HepG2 (cell line): ENCODE measurements around the gene MON1A. TPM values are rescaled to one million over a fixed set of nuclear protein-coding genes. Genes with fewer than 3 reads are reported as not detected.
A peak's percentile ranks its signal among the peaks of the same experiment; 100 is the strongest.

Source experiments
- ATAC-seq: fragments of 200-7000 bp; cut with Tn5 transposase; 3 replicates; pipeline ENCODE4 v1.9.1; 2020; ENCODE audit warnings: mild to moderate bottlenecking, moderate library complexity
- BruUV-seq: library from RNA; stranded (reverse); fragments of 400-500 nt; replicated peaks from 2 replicates; lab custom pipeline; 2021; lab: Mats Ljungman, UMichigan
- CTCF ChIA-PET: fragments of 300-600 bp; formaldehyde crosslinking; extraction: SDS; loops from one replicate; lab custom pipeline; 2021; ENCODE audit warnings: low total read pairs, inconsistent platforms, low intra/inter-chr PET ratio; lab: Yijun Ruan, JAX
- POLR2A ChIA-PET: fragments of 350-600 bp; sonication (Branson Sonifier 250); formaldehyde crosslinking; loops from one replicate; lab custom pipeline; 2020; ENCODE audit warnings: antibody characterized with exemption, inconsistent platforms; lab: Yijun Ruan, JAX
- DNase-seq: peaks from one replicate; pipeline ENCODE4 v3.0.0-alpha.2; 2015; ENCODE audit warnings: low spot score
- FAIRE-seq: peaks from 3 replicates; lab custom pipeline; 2011; peaks lifted over from hg19 to GRCh38; lab: Jason Lieb, UNC
- H2AFZ ChIP-seq: one replicate; pipeline ENCODE4 v1.6.1; 2011; ENCODE audit warnings: low read length, inconsistent platforms
- H3K27ac ChIP-seq: fragments of 300-600 bp; 3 replicates; pipeline ENCODE4 v1.8.0; 2011; ENCODE audit warnings: mixed run types, mild to moderate bottlenecking, mixed read lengths, low read length, inconsistent platforms; ENCODE audit not compliant: insufficient read depth; ENCODE audit errors: extremely low read length
- H3K27me3 ChIP-seq, 2 experiments: fragments of 200-600 bp in 1 of 2; 2 replicates in 1 of 2; 3 replicates in 1 of 2; pipeline versions ENCODE4 v1.6.0 to v1.8.0; 2011; ENCODE audit warnings: low read length in 2 of 2, mild to moderate bottlenecking in 2 of 2, moderate library complexity in 2 of 2, inconsistent platforms in 1 of 2; ENCODE audit not compliant: insufficient read depth in 2 of 2, control insufficient read depth in 1 of 2
- H3K36me3 ChIP-seq, 2 experiments: fragments of 200-600 bp in 1 of 2; replicated peaks in 1 of 2; 2 replicates in 1 of 2; 3 replicates in 1 of 2; pipeline versions ENCODE4 v1.5.1 to v1.8.0; 2011; ENCODE audit warnings: low read length in 2 of 2, inconsistent platforms in 1 of 2; ENCODE audit not compliant: insufficient read depth in 2 of 2, control insufficient read depth in 1 of 2
- H3K4me1 ChIP-seq: 2 replicates; pipeline ENCODE4 v1.5.1; 2012; ENCODE audit warnings: low read length, inconsistent platforms; ENCODE audit not compliant: insufficient read depth
- H3K4me2 ChIP-seq: 2 replicates; pipeline ENCODE4 v1.6.0; 2011; ENCODE audit warnings: low read depth, low read length, inconsistent platforms
- H3K4me3 ChIP-seq, 3 experiments: fragments of 200-600 bp in 1 of 3; sonication (generic), shearing (Covaris generic) in 1 of 3; replicated peaks in 1 of 3; 2 replicates each; pipeline ENCODE4 v1.5.1; 2011 to 2016; ENCODE audit warnings: low read length in 3 of 3, inconsistent platforms in 2 of 3, low read depth in 2 of 3, mild to moderate bottlenecking in 2 of 3, control low read depth in 1 of 3, mixed read lengths in 1 of 3; ENCODE audit not compliant: insufficient read depth in 1 of 3
- H3K79me2 ChIP-seq: one replicate; pipeline ENCODE4 v1.6.1; 2011; ENCODE audit warnings: low read length, inconsistent platforms; ENCODE audit not compliant: insufficient read depth
- H3K9ac ChIP-seq: 2 replicates; pipeline ENCODE4 v1.6.0; 2011; ENCODE audit warnings: mild to moderate bottlenecking, low read depth, low read length, inconsistent platforms; ENCODE audit not compliant: insufficient read depth
- H3K9me3 ChIP-seq: 2 replicates; pipeline ENCODE4 v1.5.1; 2012; ENCODE audit warnings: mild to moderate bottlenecking, low read length
- H4K20me1 ChIP-seq: 2 replicates; pipeline ENCODE4 v1.6.0; 2011; ENCODE audit warnings: inconsistent platforms, mild to moderate bottlenecking, low read length, moderate library complexity; ENCODE audit not compliant: insufficient read depth
- CREB1 ChIP-seq, 2 experiments: fragments of 450-650 bp in 1 of 2; IDR thresholded peaks; 2 replicates each; pipeline ENCODE4 v1.6.1; 2016 to 2017; ENCODE audit warnings: control low read depth in 1 of 2, mild to moderate bottlenecking in 1 of 2, missing compliant biosample characterization in 1 of 2, missing genetic modification characterization in 1 of 2
- EEA1 ChIP-seq: sonication (generic); formaldehyde crosslinking; IDR thresholded peaks from 2 replicates; pipeline ENCODE4 v1.5.1; 2020; ENCODE audit warnings: mild to moderate bottlenecking, missing genetic modification reagents, borderline replicate concordance
- GPN1 ChIP-seq: sonication (generic); formaldehyde crosslinking; IDR thresholded peaks from 2 replicates; pipeline ENCODE4 v1.5.1; 2020; ENCODE audit warnings: missing genetic modification reagents, borderline replicate concordance
- HNF4A ChIP-seq: sonication (generic); formaldehyde crosslinking; IDR thresholded peaks from 2 replicates; pipeline ENCODE4 v1.4.0; 2020; ENCODE audit warnings: missing genetic modification reagents
- LCORL ChIP-seq, 2 experiments: fragments of 450-650 bp in 1 of 2; sonication (generic) in 1 of 2; formaldehyde crosslinking in 1 of 2; IDR thresholded peaks; 2 replicates each; pipeline versions ENCODE4 v1.5.0 to v1.6.1; 2017 to 2020; ENCODE audit warnings: antibody characterized with exemption in 1 of 2, missing genetic modification reagents in 1 of 2
- MTF1 ChIP-seq: sonication (generic); formaldehyde crosslinking; IDR thresholded peaks from 2 replicates; pipeline ENCODE4 v1.5.0; 2020; ENCODE audit warnings: missing genetic modification reagents
- NFYB ChIP-seq: sonication (generic); formaldehyde crosslinking; IDR thresholded peaks from 2 replicates; pipeline ENCODE4 v1.4.0; 2020; ENCODE audit warnings: missing genetic modification reagents
- SOX5 ChIP-seq: IDR thresholded peaks from 2 replicates; pipeline ENCODE4 v1.6.1; 2016; ENCODE audit warnings: borderline replicate concordance
- SOX6 ChIP-seq, 2 experiments: fragments of 450-650 bp in 1 of 2; sonication (generic) in 1 of 2; formaldehyde crosslinking in 1 of 2; IDR thresholded peaks; 2 replicates each; pipeline versions ENCODE4 v1.4.0 to v1.6.1; 2017 to 2020; ENCODE audit warnings: antibody characterized with exemption in 1 of 2, mild to moderate bottlenecking in 1 of 2, missing genetic modification reagents in 1 of 2
- STAG1 ChIP-seq: sonication (generic); formaldehyde crosslinking; IDR thresholded peaks from 2 replicates; pipeline ENCODE4 v1.4.0; 2020; ENCODE audit warnings: missing genetic modification reagents
- TFAP4 ChIP-seq: sonication (generic); IDR thresholded peaks from 2 replicates; pipeline ENCODE4 v1.6.1; 2016; ENCODE audit warnings: low read depth, borderline replicate concordance
- ZBTB20 ChIP-seq: sonication (generic); formaldehyde crosslinking; IDR thresholded peaks from 2 replicates; pipeline ENCODE4 v1.8.1; 2023; ENCODE audit warnings: missing genetic modification reagents, low read depth, mild to moderate bottlenecking, borderline replicate concordance
- ZBTB33 ChIP-seq: sonication (generic); formaldehyde crosslinking; IDR thresholded peaks from 2 replicates; pipeline ENCODE4 v1.4.0; 2020; ENCODE audit warnings: missing genetic modification reagents
- ZBTB38 ChIP-seq: sonication (generic); formaldehyde crosslinking; IDR thresholded peaks from 2 replicates; pipeline ENCODE4 v1.5.1; 2020; ENCODE audit warnings: mild to moderate bottlenecking, missing genetic modification reagents
- ZFP36L1 ChIP-seq: sonication (generic); formaldehyde crosslinking; IDR thresholded peaks from 2 replicates; pipeline ENCODE4 v1.8.0; 2022; ENCODE audit warnings: mild to moderate bottlenecking, missing genetic modification reagents, moderate library complexity
- ZNF296 ChIP-seq: sonication (generic); formaldehyde crosslinking; conservative IDR thresholded peaks from 2 replicates; pipeline ENCODE4 v1.5.0; 2020; ENCODE audit warnings: mild to moderate bottlenecking, missing genetic modification reagents
- ZNF75D ChIP-seq: sonication (generic); formaldehyde crosslinking; IDR thresholded peaks from 2 replicates; pipeline ENCODE4 v1.8.1; 2023; ENCODE audit warnings: missing genetic modification reagents, mild to moderate bottlenecking, borderline replicate concordance
- ZNF878 ChIP-seq: sonication (generic); formaldehyde crosslinking; IDR thresholded peaks from 2 replicates; pipeline ENCODE4 v1.8.1; 2023; ENCODE audit warnings: mild to moderate bottlenecking, missing genetic modification reagents, moderate library complexity
- WGBS: methylation state at CpG from one replicate; pipeline ENCODE4 v1.1.6; 2017; ENCODE audit warnings: low lambda C conversion rate; 5-methylcytosine and 5-hydroxymethylcytosine counted together
- in situ Hi-C: cut with HindIII; loops from 2 replicates; pipeline ENCODE4 v1.10.0; 2017; ENCODE audit warnings: low pct_unique_long_range_greater_than_20kb; ENCODE audit not compliant: extremely low pct_ligation_motif_present
- intact Hi-C: fragments of 100-400 bp; cut with micrococcal nuclease; formaldehyde crosslinking; loops from one replicate; pipeline ENCODE4 v1.10.0; 2022; ENCODE audit not compliant: unreplicated experiment
- polyA plus RNA-seq, 8 experiments: library from polyadenylated mRNA; depleted of rRNA in 3 of 8; stranded (reverse) in 7 of 8; unstranded in 1 of 8; fragments of >200 nt; fragmentation: Illumina TruSeq in 4 of 8; extraction: Trizol in 4 of 8; gene quantifications; 2 replicates each; pipeline versions ENCODE4 v1.2.1 to v1.2.3, GENCODE V29; 2011 to 2016; ENCODE audit warnings: low read depth in 4 of 8, missing spikeins in 1 of 8, mixed read lengths in 1 of 8; ENCODE audit not compliant: insufficient read depth in 1 of 8
- total RNA-seq, 5 experiments: library from RNA; depleted of rRNA; stranded (reverse); fragments of >200 nt; fragmentation: Illumina TruSeq; extraction: Trizol; gene quantifications; 2 replicates each; pipeline ENCODE4 v1.2.3, GENCODE V29; 2016; ENCODE audit warnings: low read depth in 1 of 5
- TF ChIP-seq, protein P1 (sequence below): sonication (generic); formaldehyde crosslinking; IDR thresholded peaks from 2 replicates; pipeline ENCODE4 v1.8.0; 2022; ENCODE audit warnings: mild to moderate bottlenecking, missing genetic modification reagents, moderate library complexity
- TF ChIP-seq, protein P2 (sequence below): sonication (generic); formaldehyde crosslinking; IDR thresholded peaks from 2 replicates; pipeline ENCODE4 v1.4.0; 2020; ENCODE audit warnings: mild to moderate bottlenecking, missing genetic modification reagents

Gene MON1A
- total and polyA plus RNA-seq, 2 of the 13 experiments (the other 11 are each of a cell fraction or from before 2014, with no cell fraction given): 4.6 to 9.0 TPM

DNA sequence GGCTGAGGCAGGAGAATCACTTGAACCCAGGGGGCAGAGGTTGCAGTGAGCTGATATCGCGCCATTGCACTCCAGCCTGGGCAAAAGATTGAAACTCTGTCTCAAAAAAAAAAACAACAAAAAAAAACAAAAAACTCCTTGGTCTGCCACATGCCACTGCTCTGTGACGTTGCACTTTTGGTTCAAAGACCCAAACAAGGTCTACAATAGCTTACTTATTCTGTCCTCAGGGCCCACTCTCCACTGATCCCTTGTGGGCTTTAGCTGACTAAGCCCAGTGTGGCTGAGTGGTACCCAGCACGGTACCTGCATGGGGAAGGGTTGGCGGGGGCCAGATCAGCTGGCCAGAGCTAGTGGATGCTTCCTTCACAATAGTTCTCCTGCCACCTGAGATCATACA, 1.8 kb downstream of the MON1A start:
- Histone ChIP-seq H3K27me3 (no peaks in the 10 kb centered on the region), H4K20me1 (no peaks in the 10 kb centered on the region), H2AFZ (no peak overlapping the region), H3K4me3 (peak overlapping the region in 1 of 3 experiments; percentile 83; a peak in 1 of 6 replicates), H3K4me1 (peaks cover 59% of the 10 kb centered on the region), H3K36me3 (no peaks in the 10 kb centered on the region), H3K9me3 (no peaks in the 10 kb centered on the region), H3K79me2 (no peaks in the 10 kb centered on the region), H3K9ac (no peak overlapping the region), H3K4me2 (peak overlapping the region; percentile 85), H3K27ac (peak overlapping the region; percentile 30)
- CTCF ChIA-PET: no interaction called here
- 57% methylated on average over 5 of the region's 5 CpGs for WGBS
- POLR2A ChIA-PET: interaction anchor here (3.0 kb wide), 1 partner anchor 12 kb away, joined by 93 read pairs; the partner anchor contains the start of gene RBM6
- ATAC-seq (peak; percentile 7; the same call in 1 of the 3 replicates), FAIRE-seq (peak; percentile 4), DNase-seq (peak; percentile 47)
- in situ Hi-C loops: no loop called here
- BruUV-seq: no TSS peak
- intact Hi-C loops: no loop called here
- TF ChIP-seq, protein P1, sequence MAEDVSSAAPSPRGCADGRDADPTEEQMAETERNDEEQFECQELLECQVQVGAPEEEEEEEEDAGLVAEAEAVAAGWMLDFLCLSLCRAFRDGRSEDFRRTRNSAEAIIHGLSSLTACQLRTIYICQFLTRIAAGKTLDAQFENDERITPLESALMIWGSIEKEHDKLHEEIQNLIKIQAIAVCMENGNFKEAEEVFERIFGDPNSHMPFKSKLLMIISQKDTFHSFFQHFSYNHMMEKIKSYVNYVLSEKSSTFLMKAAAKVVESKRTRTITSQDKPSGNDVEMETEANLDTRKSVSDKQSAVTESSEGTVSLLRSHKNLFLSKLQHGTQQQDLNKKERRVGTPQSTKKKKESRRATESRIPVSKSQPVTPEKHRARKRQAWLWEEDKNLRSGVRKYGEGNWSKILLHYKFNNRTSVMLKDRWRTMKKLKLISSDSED (CRISPR knock-in tag): no peak
- TF ChIP-seq ZBTB38 (CRISPR knock-in tag) (0 out of 2 replicates have a peak, but pooled peaks have one; percentile 28), HNF4A (peak; percentile 13; the same call in 1 of the 2 replicates), SOX6 (IDR thresholded peaks at IDR 0.05) (no peak), SOX6 (CRISPR knock-in tag; IDR thresholded peaks at IDR 0.05) (0 out of 2 replicates have a peak, but pooled peaks have one; percentile 24), ZBTB20 (no peak), CREB1 (IDR thresholded peaks at IDR 0.05) (0 out of 2 replicates have a peak, but pooled peaks have one; percentile 3), CREB1 (CRISPR knock-in tag; IDR thresholded peaks at IDR 0.05) (peak; percentile 53; the same call in 1 of the 2 replicates), TFAP4 (0 out of 2 replicates have a peak, but pooled peaks have one; percentile 33), LCORL (IDR thresholded peaks at IDR 0.05) (no peak), LCORL (CRISPR knock-in tag; IDR thresholded peaks at IDR 0.05) (no peak), ZBTB33 (CRISPR knock-in tag) (0 out of 2 replicates have a peak, but pooled peaks have one; percentile 31), NFYB (CRISPR knock-in tag) (no peak), ZNF878 (no peak), SOX5 (0 out of 2 replicates have a peak, but pooled peaks have one; percentile 9), EEA1 (no peak), GPN1 (no peak), ZFP36L1 (CRISPR knock-in tag) (no peak), MTF1 (CRISPR knock-in tag) (no peak), ZNF296 (no peak), STAG1 (no peak), ZNF75D (CRISPR knock-in tag) (no peak)
- TF ChIP-seq, protein P2, sequence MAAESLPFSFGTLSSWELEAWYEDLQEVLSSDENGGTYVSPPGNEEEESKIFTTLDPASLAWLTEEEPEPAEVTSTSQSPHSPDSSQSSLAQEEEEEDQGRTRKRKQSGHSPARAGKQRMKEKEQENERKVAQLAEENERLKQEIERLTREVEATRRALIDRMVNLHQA (CRISPR knock-in tag): no peak
